VCaP (cell line): Measurements from ENCODE around the gene MALRD1.

Source experiments
- H3K27ac ChIP-seq: fragments of 450-650 bp; 2 replicates; pipeline ENCODE4 v1.5.1; 2017
- CTCF ChIP-seq: fragments of 450-650 bp; conservative IDR thresholded peaks from 2 replicates; pipeline ENCODE4 v1.5.1; 2017; ENCODE audit warnings: mild to moderate bottlenecking, moderate library complexity

Gene MALRD1

GRCh38 chr10:19098803-19099202, 50.2 kb downstream of the MALRD1 start:
- no peak for TF ChIP-seq CTCF
- H3K27ac ChIP-seq = no peak overlapping the region

GRCh38 chr10:19107406-19107805, 58.8 kb downstream of the MALRD1 start:
- no peak overlapping the region for H3K27ac ChIP-seq
- no peak for TF ChIP-seq CTCF

GRCh38 chr10:19111501-19112267, 63.1 kb downstream of the MALRD1 start:
- no peak for TF ChIP-seq CTCF

GRCh38 chr10:19117438-19117837, 68.8 kb downstream of the MALRD1 start:
- TF ChIP-seq CTCF = no peak
- no peak overlapping the region for H3K27ac ChIP-seq

More at GRCh38 chr10:19111501-19112267, 63.1 kb downstream of the MALRD1 start:
- H3K27ac ChIP-seq = no peak overlapping the region

GRCh38 chr10:19119191-19119590, 70.6 kb downstream of the MALRD1 start:
- no peak overlapping the region for H3K27ac ChIP-seq
- no peak for TF ChIP-seq CTCF

- TF ChIP-seq CTCF = no peak
- no peak overlapping the region for H3K27ac ChIP-seq
Observed at GRCh38 chr10:19120381-19120908, 71.8 kb downstream of the MALRD1 start.

- no peak overlapping the region for H3K27ac ChIP-seq
- TF ChIP-seq CTCF = no peak
Observed at GRCh38 chr10:19133992-19134391, 85.4 kb downstream of the MALRD1 start.
